Endodermal cell (in vitro differentiated cells): ENCODE results near the gene ELP4. TPM values are rescaled to one million over a fixed set of nuclear protein-coding genes. Genes with fewer than 3 reads are reported as not detected.

Experiments
- DNase-seq: peaks from one replicate; pipeline ENCODE4 v3.0.0-alpha.2; 2017
- H3K27ac ChIP-seq: 2 replicates; pipeline ENCODE4 v1.5.1; 2013; ENCODE audit warnings: mild to moderate bottlenecking, low read depth, low read length, moderate library complexity
- H3K27me3 ChIP-seq: 2 replicates; pipeline ENCODE4 v1.6.1; 2013; ENCODE audit warnings: mild to moderate bottlenecking, low read length, moderate library complexity; ENCODE audit not compliant: insufficient read depth, control insufficient read depth, poor library complexity, severe bottlenecking
- H3K36me3 ChIP-seq: 2 replicates; pipeline ENCODE4 v1.7.0; 2013; ENCODE audit warnings: mild to moderate bottlenecking, low read length, moderate library complexity; ENCODE audit not compliant: control insufficient read depth, insufficient read depth
- H3K4me1 ChIP-seq: one replicate; pipeline ENCODE4 v1.7.0; 2013; ENCODE audit warnings: low read length; ENCODE audit not compliant: control insufficient read depth, insufficient read depth
- H3K4me3 ChIP-seq: 2 replicates; pipeline ENCODE4 v1.5.1; 2013; ENCODE audit warnings: mild to moderate bottlenecking, low read length, moderate library complexity
- H3K9ac ChIP-seq: 2 replicates; pipeline ENCODE4 v1.6.1; 2013; ENCODE audit warnings: mild to moderate bottlenecking, low read length, moderate library complexity; ENCODE audit not compliant: poor library complexity, severe bottlenecking; ENCODE audit errors: extremely low read depth
- H3K9me3 ChIP-seq: 2 replicates; pipeline ENCODE4 v1.6.1; 2013; ENCODE audit warnings: mild to moderate bottlenecking, low read length, moderate library complexity; ENCODE audit not compliant: control insufficient read depth
- H3K27ac Mint-ChIP-seq: 2 replicates; pipeline ENCODE4 v1.8.0; 2020; ENCODE audit warnings: mixed read lengths
- H3K27me3 Mint-ChIP-seq: 2 replicates; pipeline ENCODE4 v1.8.0; 2021; ENCODE audit warnings: mild to moderate bottlenecking, mixed read lengths; ENCODE audit not compliant: insufficient read depth
- H3K36me3 Mint-ChIP-seq: 2 replicates; pipeline ENCODE4 v1.8.0; 2020; ENCODE audit warnings: low read depth, mixed read lengths
- H3K4me1 Mint-ChIP-seq: 2 replicates; pipeline ENCODE4 v1.8.0; 2020; ENCODE audit warnings: mixed read lengths
- H3K4me3 Mint-ChIP-seq: 2 replicates; pipeline ENCODE4 v1.8.0; 2020; ENCODE audit warnings: mild to moderate bottlenecking, moderate library complexity, mixed read lengths
- H3K9me3 Mint-ChIP-seq: 2 replicates; pipeline ENCODE4 v1.8.0; 2020; ENCODE audit warnings: mild to moderate bottlenecking, mixed read lengths
- WGBS, 2 experiments: methylation state at CpG; one replicate each; pipeline versions ENCODE4 v1.1.5 to v1.1.7; 2013; ENCODE audit warnings: missing lambda C conversion rate in 2 of 2, mixed read lengths in 1 of 2; ENCODE audit not compliant: insufficient coverage in 1 of 2, insufficient read length in 1 of 2; 5-methylcytosine and 5-hydroxymethylcytosine counted together
- total RNA-seq, 2 donors: library from RNA; stranded (reverse); fragmentation: NEBNext Ultra II Directional in 1 of 2; extraction: Animal tissue kit (Norgen Biotek cat#: 25700) in 1 of 2; gene quantifications; 2 replicates in 1 of 2; 3 replicates in 1 of 2; pipeline ENCODE4 v1.2.1, GENCODE V29; 2021
- TF ChIP-seq, protein P1 (sequence below): fragments of 200-600 bp; sonication (generic); conservative IDR thresholded peaks from 2 replicates; pipeline ENCODE4 v1.5.0; 2021; ENCODE audit warnings: antibody characterized with exemption, mild to moderate bottlenecking

Gene ELP4
- total RNA-seq, 2 donors from 2014 or later, result 19.1 to 25.2 TPM

DNA sequence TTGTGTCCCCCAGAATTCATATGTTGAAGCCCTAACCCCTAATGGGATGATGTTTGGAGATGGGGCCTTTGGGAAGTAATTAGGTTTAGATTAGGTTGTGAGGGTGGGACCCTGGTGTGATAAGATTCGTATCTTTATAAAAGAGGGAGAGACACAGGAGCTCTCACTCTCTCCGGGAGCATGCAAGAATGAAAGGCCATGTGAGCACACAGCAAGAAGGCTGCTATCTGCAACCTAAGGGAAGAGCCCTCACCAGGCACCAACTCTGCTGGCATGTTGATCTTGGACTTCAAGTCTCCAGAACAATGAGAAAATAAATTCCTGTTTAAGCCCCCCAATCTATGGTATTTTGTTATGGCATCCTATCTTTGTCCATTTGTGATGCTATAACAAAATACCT lies 97.3 kb downstream of the ELP4 start:
- Histone ChIP-seq H3K27ac (no peak overlapping the region), H3K4me1 (peaks cover 3% of the 10 kb centered on the region), H3K9me3 (peaks cover 10% of the 10 kb centered on the region), H3K27me3 (no peaks in the 10 kb centered on the region), H3K36me3 (peaks cover 5% of the 10 kb centered on the region), H3K9ac (no peak overlapping the region), H3K4me3 (no peak overlapping the region)
- no peaks in the 10 kb centered on the region for H3K27me3 Mint-ChIP-seq
- peak overlapping the region; percentile 61 for H3K27ac Mint-ChIP-seq
- H3K36me3 Mint-ChIP-seq, result no peaks in the 10 kb centered on the region
- WGBS, 2 experiments, result 70 to 83% methylated on average over 2 of the region's 2 CpGs
- no peaks in the 10 kb centered on the region for H3K9me3 Mint-ChIP-seq
- DNase-seq, result no peak
- TF ChIP-seq, protein P1, sequence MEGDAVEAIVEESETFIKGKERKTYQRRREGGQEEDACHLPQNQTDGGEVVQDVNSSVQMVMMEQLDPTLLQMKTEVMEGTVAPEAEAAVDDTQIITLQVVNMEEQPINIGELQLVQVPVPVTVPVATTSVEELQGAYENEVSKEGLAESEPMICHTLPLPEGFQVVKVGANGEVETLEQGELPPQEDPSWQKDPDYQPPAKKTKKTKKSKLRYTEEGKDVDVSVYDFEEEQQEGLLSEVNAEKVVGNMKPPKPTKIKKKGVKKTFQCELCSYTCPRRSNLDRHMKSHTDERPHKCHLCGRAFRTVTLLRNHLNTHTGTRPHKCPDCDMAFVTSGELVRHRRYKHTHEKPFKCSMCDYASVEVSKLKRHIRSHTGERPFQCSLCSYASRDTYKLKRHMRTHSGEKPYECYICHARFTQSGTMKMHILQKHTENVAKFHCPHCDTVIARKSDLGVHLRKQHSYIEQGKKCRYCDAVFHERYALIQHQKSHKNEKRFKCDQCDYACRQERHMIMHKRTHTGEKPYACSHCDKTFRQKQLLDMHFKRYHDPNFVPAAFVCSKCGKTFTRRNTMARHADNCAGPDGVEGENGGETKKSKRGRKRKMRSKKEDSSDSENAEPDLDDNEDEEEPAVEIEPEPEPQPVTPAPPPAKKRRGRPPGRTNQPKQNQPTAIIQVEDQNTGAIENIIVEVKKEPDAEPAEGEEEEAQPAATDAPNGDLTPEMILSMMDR, result no peak
- peaks cover 15% of the 10 kb centered on the region for H3K4me1 Mint-ChIP-seq
- H3K4me3 Mint-ChIP-seq, result no peak overlapping the region

DNA sequence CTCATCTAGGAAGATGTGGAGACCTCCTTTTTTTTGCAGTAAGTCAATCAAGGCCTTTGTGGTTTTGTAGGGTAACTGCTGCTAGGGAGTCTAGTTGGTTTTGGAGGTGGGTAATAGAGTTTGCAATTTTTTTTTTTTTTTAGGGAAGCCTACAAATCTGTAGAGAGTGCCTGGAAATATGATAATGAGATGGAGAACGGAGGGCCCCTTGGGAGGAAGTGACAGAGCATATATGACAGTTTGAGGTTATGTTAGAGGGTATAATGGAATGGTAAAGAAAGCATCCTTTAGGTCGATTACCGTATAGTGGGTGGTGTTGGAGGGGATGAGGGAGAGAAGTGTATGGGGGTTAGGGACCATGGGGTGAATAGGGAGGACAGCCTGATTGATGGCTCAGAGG lies 98.3 kb downstream of the ELP4 start:
- WGBS, 2 experiments, result 94 to 100% methylated on average over 1 to 3 of the region's 3 CpGs

DNA sequence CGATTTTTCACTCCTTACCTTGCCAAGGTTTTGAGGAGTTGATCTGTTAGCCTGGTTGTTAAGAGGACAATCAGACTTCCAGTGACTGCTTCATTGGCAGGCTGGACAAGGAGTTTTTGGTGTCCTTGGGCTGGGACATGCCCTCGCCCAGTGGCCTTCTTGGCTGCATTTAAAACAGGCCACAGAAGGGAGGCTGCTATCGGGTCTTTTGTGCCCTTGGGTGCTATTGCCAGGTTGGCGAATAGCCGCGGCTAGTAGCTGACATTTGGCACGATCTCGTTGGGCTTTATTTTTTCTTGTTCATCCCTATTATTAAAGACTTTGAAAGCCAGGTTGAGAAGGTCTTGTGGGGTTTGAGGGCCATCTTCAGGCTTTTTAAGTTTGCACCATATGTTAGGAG lies 99.4 kb downstream of the ELP4 start:
- peaks cover 14% of the 10 kb centered on the region for H3K4me1 Mint-ChIP-seq
- TF ChIP-seq, protein P1, result no peak

More for the DNA sequence above, 98.3 kb downstream of the ELP4 start:
- TF ChIP-seq, protein P1, result no peak
- DNase-seq, result no peak
- H3K27ac ChIP-seq, result no peak overlapping the region
- H3K36me3 ChIP-seq, result peaks cover 5% of the 10 kb centered on the region
- no peaks in the 10 kb centered on the region for H3K36me3 Mint-ChIP-seq
- peaks cover 14% of the 10 kb centered on the region for H3K4me1 Mint-ChIP-seq
- H3K27me3 ChIP-seq, result no peaks in the 10 kb centered on the region
- peaks cover 3% of the 10 kb centered on the region for H3K4me1 ChIP-seq
- H3K9me3 Mint-ChIP-seq, result no peaks in the 10 kb centered on the region
- no peak overlapping the region for H3K27ac Mint-ChIP-seq
- H3K9ac ChIP-seq, result no peak overlapping the region
- no peaks in the 10 kb centered on the region for H3K27me3 Mint-ChIP-seq
- peaks cover 10% of the 10 kb centered on the region for H3K9me3 ChIP-seq
- no peak overlapping the region for H3K4me3 Mint-ChIP-seq
- no peak overlapping the region for H3K4me3 ChIP-seq

More for the DNA sequence above, 99.4 kb downstream of the ELP4 start:
- Mint-ChIP-seq H3K27ac (no peak overlapping the region), H3K36me3 (no peaks in the 10 kb centered on the region), H3K27me3 (no peaks in the 10 kb centered on the region), H3K9me3 (no peaks in the 10 kb centered on the region), H3K4me3 (no peak overlapping the region)
- H3K4me1 ChIP-seq, result peaks cover 3% of the 10 kb centered on the region
- DNase-seq, result no peak
- H3K9ac ChIP-seq, result no peak overlapping the region
- H3K4me3 ChIP-seq, result no peak overlapping the region
- H3K9me3 ChIP-seq, result peaks cover 10% of the 10 kb centered on the region
- peaks cover 5% of the 10 kb centered on the region for H3K36me3 ChIP-seq
- H3K27me3 ChIP-seq, result no peaks in the 10 kb centered on the region
- WGBS, 2 experiments, result 90 to 92% methylated on average over 7 to 8 of the region's 8 CpGs
- H3K27ac ChIP-seq, result no peak overlapping the region
